ENCODE measurements around the gene NCAPG2.

DNA sequence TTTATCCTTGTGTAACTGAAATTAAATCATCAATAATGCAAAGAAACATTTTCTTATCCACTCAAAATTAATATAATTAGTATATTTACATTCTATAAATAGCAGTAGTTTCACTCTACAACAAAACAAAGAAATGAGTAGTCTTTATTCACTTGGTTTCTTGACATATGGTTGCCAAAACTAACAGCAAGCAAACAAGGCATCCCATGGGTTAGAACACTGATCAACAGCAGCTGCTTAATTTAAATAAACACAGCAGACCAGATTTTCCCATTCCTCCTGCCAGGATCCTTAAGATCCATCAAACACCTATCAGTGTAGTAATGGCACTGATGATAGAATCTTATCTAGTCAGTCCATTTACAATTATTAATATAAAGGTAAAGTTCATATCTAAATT lies 22.1 kb downstream of the NCAPG2 start:
- TF ChIP-seq, protein P1, sequence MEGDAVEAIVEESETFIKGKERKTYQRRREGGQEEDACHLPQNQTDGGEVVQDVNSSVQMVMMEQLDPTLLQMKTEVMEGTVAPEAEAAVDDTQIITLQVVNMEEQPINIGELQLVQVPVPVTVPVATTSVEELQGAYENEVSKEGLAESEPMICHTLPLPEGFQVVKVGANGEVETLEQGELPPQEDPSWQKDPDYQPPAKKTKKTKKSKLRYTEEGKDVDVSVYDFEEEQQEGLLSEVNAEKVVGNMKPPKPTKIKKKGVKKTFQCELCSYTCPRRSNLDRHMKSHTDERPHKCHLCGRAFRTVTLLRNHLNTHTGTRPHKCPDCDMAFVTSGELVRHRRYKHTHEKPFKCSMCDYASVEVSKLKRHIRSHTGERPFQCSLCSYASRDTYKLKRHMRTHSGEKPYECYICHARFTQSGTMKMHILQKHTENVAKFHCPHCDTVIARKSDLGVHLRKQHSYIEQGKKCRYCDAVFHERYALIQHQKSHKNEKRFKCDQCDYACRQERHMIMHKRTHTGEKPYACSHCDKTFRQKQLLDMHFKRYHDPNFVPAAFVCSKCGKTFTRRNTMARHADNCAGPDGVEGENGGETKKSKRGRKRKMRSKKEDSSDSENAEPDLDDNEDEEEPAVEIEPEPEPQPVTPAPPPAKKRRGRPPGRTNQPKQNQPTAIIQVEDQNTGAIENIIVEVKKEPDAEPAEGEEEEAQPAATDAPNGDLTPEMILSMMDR (IDR thresholded peaks at IDR 0.05), result no peak
- TF ChIP-seq ZFX (IDR thresholded peaks at IDR 0.05; ENCODE audit: borderline replicate concordance), result no peak

Measured in 22Rv1 (cell line).